ENCODE results near the gene TMEM272.
A peak's percentile ranks its signal among the peaks of the same experiment; 100 is the strongest.

TMEM272 gene

GRCh38 chr13:51805313-51805712, 39.7 kb downstream of the TMEM272 start:
- no peak for TF ChIP-seq REST (IDR thresholded peaks at IDR 0.05; ENCODE audit: insufficient replicate concordance, low read depth)
- no peak for TF ChIP-seq GABPA (IDR thresholded peaks at IDR 0.05; ENCODE audit: low read depth)
- TF ChIP-seq SPI1 (IDR thresholded peaks at IDR 0.05; ENCODE audit: borderline replicate concordance, low read depth): no peak
- no peak for TF ChIP-seq POLR2AphosphoS5 (IDR thresholded peaks at IDR 0.05; ENCODE audit: low read depth)
- no peak for TF ChIP-seq CTCF (IDR thresholded peaks at IDR 0.05; ENCODE audit: insufficient read depth, low read length)
- H3K27me3 ChIP-seq (ENCODE audit: insufficient read depth, poor library complexity, severe bottlenecking): no peaks in the 10 kb centered on the region
- H3K27ac ChIP-seq (replicated peaks): no peak overlapping the region
- DNase-seq (ENCODE audit: low read depth in 1 of 2, low spot score in 1 of 2): no peak
- no peak overlapping the region for H3K4me3 ChIP-seq (replicated peaks; ENCODE audit: insufficient read depth, low read length)

- TF ChIP-seq GABPA (IDR thresholded peaks at IDR 0.05; ENCODE audit: low read depth): no peak
- no peak for TF ChIP-seq CTCF (IDR thresholded peaks at IDR 0.05; ENCODE audit: insufficient read depth, low read length)
- no peak for TF ChIP-seq POLR2AphosphoS5 (IDR thresholded peaks at IDR 0.05; ENCODE audit: low read depth)
- no peak for TF ChIP-seq REST (IDR thresholded peaks at IDR 0.05; ENCODE audit: insufficient replicate concordance, low read depth)
- TF ChIP-seq SPI1 (IDR thresholded peaks at IDR 0.05; ENCODE audit: borderline replicate concordance, low read depth): no peak
- H3K27ac ChIP-seq (replicated peaks): peak overlapping the region; percentile 61
- no peak for DNase-seq (ENCODE audit: low read depth in 1 of 2, low spot score in 1 of 2)
- no peaks in the 10 kb centered on the region for H3K27me3 ChIP-seq (ENCODE audit: insufficient read depth, poor library complexity, severe bottlenecking)
- peak overlapping the region; percentile 59 for H3K4me3 ChIP-seq (replicated peaks; ENCODE audit: insufficient read depth, low read length)
These were observed 40.4 kb downstream of the TMEM272 start for GRCh38 chr13:51804295-51805172.

- no peaks in the 10 kb centered on the region for H3K27me3 ChIP-seq (ENCODE audit: insufficient read depth, poor library complexity, severe bottlenecking)
- TF ChIP-seq GABPA (IDR thresholded peaks at IDR 0.05; ENCODE audit: low read depth) (peak; percentile 73), CTCF (IDR thresholded peaks at IDR 0.05; ENCODE audit: insufficient read depth, low read length) (no peak), POLR2AphosphoS5 (IDR thresholded peaks at IDR 0.05; ENCODE audit: low read depth) (no peak; the same call in 1 of the 2 replicates), SPI1 (IDR thresholded peaks at IDR 0.05; ENCODE audit: borderline replicate concordance, low read depth) (no peak), REST (IDR thresholded peaks at IDR 0.05; ENCODE audit: insufficient replicate concordance, low read depth) (no peak)
- peak within 1 kb of the TSS; percentile 59 for H3K4me3 ChIP-seq (replicated peaks; ENCODE audit: insufficient read depth, low read length)
- DNase-seq (ENCODE audit: low read depth in 1 of 2, low spot score in 1 of 2): peak; percentile 78 to 85
- peak within 1 kb of the TSS; percentile 61 for H3K27ac ChIP-seq (replicated peaks)
These were observed 41.3 kb downstream of the TMEM272 start, which contains the start of gene DHRS12 for GRCh38 chr13:51803422-51804294. Gene DHRS12, minus strand, starts transcription at chr13:51804163. Its CDS starts 4,504 bp downstream, at chr13:51799659.

Data from HL-60 (cell line).